Measurements from ENCODE around the gene CCDC47.

Gene CCDC47

DNA sequence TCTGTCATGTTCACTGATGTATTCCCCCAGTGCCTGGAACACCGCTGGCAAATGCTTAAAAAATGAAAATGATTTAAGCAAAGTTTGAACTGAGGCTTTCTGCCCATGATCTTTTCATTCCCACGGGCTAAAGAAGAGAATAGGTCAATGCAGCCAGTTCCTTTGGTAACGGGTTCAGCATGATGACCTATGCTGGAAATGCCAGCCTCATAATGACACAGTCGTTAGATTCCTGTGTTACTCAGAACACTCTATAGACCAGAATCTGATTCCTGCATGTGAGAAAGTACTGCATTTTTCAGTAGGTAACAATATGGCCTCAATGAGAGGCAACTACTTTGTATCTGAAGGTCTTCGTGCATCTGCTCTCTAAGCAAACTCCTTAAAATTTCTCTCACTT is 54.4 kb downstream of the CCDC47 start:
- Mint-ChIP-seq H3K4me3 (no peak overlapping the region), H3K27ac (no peak overlapping the region), H3K9me3 (no peaks in the 10 kb centered on the region), H3K36me3 (ENCODE audit: low read depth) (peaks cover 3% of the 10 kb centered on the region), H3K27me3 (no peaks in the 10 kb centered on the region), H3K4me1 (no peaks in the 10 kb centered on the region)
- DNase-seq (no peak), ATAC-seq (no peak)

- Mint-ChIP-seq H3K4me3 (no peak overlapping the region), H3K4me1 (no peaks in the 10 kb centered on the region), H3K36me3 (ENCODE audit: low read depth) (peaks cover 4% of the 10 kb centered on the region), H3K9me3 (no peaks in the 10 kb centered on the region), H3K27ac (peak overlapping the region; percentile 8), H3K27me3 (no peaks in the 10 kb centered on the region)
- ATAC-seq (no peak), DNase-seq (no peak)
Observed at GRCh38 chr17:63716426-63716825, 57.0 kb downstream of the CCDC47 start.

DNA sequence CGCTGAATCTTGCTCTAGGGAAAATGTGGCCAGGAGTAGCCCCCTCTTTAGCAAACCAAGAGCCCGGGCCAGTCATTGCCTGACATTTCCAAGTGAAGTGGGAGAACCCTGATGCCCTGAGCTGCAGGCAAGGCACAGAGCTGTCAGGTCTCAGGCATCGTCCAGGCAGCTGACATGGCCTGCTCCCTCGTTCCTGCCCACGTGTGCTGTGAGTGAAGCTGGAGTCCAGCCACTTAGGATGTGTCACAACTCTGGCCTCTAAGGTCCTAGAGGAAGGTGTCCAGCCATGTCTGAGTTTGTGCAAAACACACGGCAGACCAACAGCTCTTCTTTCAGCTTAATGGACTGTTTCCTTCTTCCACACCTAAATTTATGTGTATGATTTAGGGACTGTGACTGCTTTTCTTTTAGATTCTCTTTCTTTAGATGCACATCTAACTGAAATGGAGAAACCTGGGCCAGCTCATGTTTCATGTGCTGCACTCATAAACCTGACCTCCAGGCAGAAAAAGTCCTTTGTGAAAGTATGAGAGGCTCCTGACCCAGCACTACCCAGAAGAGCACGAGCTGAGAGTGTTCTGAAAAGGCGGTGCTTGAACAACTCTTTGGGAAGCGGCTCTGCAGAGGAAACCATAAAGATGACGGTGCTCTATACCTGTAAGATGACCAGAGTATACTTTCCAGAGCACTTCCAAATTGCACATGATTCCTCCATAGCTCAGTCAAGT is 58.7 kb downstream of the CCDC47 start:
- peaks cover 7% of the 10 kb centered on the region for H3K4me1 Mint-ChIP-seq
- peaks cover 4% of the 10 kb centered on the region for H3K36me3 Mint-ChIP-seq (ENCODE audit: low read depth)

DNA sequence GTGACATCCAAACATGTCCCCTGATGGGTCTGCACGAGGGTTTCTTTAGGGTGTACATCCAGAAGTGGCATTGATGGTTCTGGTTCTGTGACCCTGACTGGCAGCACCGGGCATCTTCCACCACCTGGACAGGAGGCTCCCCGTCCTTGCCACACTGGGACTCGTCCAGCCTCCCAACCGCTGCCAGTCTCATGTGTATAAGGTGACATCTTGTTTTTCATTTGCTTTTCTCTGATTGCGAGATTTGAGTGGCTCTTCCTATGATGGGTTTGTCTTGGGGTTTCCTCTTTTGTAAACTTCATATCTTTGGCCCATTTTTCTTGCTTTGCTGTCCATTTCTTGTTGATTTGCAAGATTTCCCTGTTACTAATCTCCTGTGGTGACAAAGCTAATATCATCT is 64.3 kb downstream of the CCDC47 start:
- peaks cover 24% of the 10 kb centered on the region for H3K36me3 Mint-ChIP-seq (ENCODE audit: low read depth)
- H3K27me3 Mint-ChIP-seq, result no peaks in the 10 kb centered on the region
- H3K4me3 Mint-ChIP-seq, result no peak overlapping the region
- DNase-seq (no peak), ATAC-seq (no peak)
- H3K9me3 Mint-ChIP-seq, result no peaks in the 10 kb centered on the region
- H3K27ac Mint-ChIP-seq, result peak overlapping the region; percentile 13
- H3K4me1 Mint-ChIP-seq, result peaks cover 58% of the 10 kb centered on the region

More for the DNA sequence above, 58.7 kb downstream of the CCDC47 start:
- ATAC-seq (no peak), DNase-seq (no peak)
- no peaks in the 10 kb centered on the region for H3K9me3 Mint-ChIP-seq
- H3K27ac Mint-ChIP-seq, result no peak overlapping the region
- no peaks in the 10 kb centered on the region for H3K27me3 Mint-ChIP-seq
- no peak overlapping the region for H3K4me3 Mint-ChIP-seq

GRCh38 chr17:63707151-63707550 is 66.2 kb downstream of the CCDC47 start:
- Mint-ChIP-seq H3K4me1 (peaks cover 78% of the 10 kb centered on the region), H3K27ac (peak overlapping the region; percentile 60), H3K27me3 (no peaks in the 10 kb centered on the region), H3K4me3 (no peak overlapping the region), H3K9me3 (no peaks in the 10 kb centered on the region), H3K36me3 (ENCODE audit: low read depth) (peaks cover 36% of the 10 kb centered on the region)
- no peak for DNase-seq
- no peak for ATAC-seq

GRCh38 chr17:63706336-63707082 is 66.9 kb downstream of the CCDC47 start:
- Mint-ChIP-seq H3K36me3 (ENCODE audit: low read depth) (peaks cover 39% of the 10 kb centered on the region), H3K27me3 (no peaks in the 10 kb centered on the region), H3K4me3 (no peak overlapping the region), H3K9me3 (no peaks in the 10 kb centered on the region), H3K27ac (peak overlapping the region; percentile 60), H3K4me1 (peaks cover 84% of the 10 kb centered on the region)
- ATAC-seq (no peak), DNase-seq (no peak)

DNA sequence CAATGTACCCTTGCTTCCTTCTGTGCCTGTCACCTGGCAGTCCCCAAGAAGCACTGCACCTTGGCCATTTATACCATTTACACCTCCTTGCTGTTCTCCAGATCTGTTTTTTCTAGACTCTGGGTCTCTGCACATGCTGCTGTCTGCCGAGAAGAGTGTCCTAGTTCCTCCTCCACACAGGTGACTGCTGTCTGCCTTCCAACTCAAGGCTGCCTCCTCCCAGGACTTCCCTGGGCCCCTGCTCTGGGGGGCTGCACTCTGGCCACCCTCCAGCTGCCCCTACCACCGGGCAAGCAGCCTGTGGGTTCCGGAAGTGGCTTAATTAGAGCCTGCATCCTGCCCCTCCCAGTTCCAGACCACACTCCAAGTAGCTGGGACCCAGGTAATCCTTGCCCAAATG is 67.7 kb downstream of the CCDC47 start:
- peaks cover 89% of the 10 kb centered on the region for H3K4me1 Mint-ChIP-seq
- peaks cover 40% of the 10 kb centered on the region for H3K36me3 Mint-ChIP-seq (ENCODE audit: low read depth)
- no peaks in the 10 kb centered on the region for H3K27me3 Mint-ChIP-seq
- peak overlapping the region; percentile 63 for H3K27ac Mint-ChIP-seq
- ATAC-seq (no peak), DNase-seq (no peak)
- no peaks in the 10 kb centered on the region for H3K9me3 Mint-ChIP-seq
- H3K4me3 Mint-ChIP-seq, result no peak overlapping the region

DNA sequence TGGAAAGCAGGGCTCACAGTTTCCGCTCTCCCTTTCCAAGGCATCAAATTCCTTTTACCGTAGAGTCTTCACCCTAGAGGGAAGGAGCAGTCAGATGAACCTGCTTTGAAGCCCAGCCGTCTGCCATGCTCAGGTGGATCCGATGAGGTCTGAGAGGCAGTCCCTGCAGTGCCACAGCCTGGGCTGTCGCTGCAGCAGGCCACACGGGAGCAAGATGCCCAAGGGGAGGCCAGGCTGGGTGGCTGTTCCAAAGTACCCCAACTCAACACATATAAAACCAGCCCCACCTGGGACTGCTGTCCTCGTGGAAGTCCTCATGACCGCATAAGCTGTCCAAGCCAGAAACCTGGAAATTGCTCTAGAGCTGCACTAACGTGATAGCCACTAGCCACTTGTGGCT is 68.6 kb downstream of the CCDC47 start:
- peaks cover 40% of the 10 kb centered on the region for H3K36me3 Mint-ChIP-seq (ENCODE audit: low read depth)
- no peak overlapping the region for H3K4me3 Mint-ChIP-seq
- no peaks in the 10 kb centered on the region for H3K9me3 Mint-ChIP-seq
- DNase-seq (no peak), ATAC-seq (no peak)
- no peaks in the 10 kb centered on the region for H3K27me3 Mint-ChIP-seq
- H3K4me1 Mint-ChIP-seq, result peaks cover 83% of the 10 kb centered on the region
- no peak overlapping the region for H3K27ac Mint-ChIP-seq

GRCh38 chr17:63704259-63704576 is 69.2 kb downstream of the CCDC47 start:
- Mint-ChIP-seq H3K27me3 (no peaks in the 10 kb centered on the region), H3K36me3 (ENCODE audit: low read depth) (peaks cover 35% of the 10 kb centered on the region), H3K4me1 (peaks cover 77% of the 10 kb centered on the region), H3K27ac (peak overlapping the region; percentile 33), H3K4me3 (peak overlapping the region; percentile 85), H3K9me3 (no peaks in the 10 kb centered on the region)
- ATAC-seq (no peak), DNase-seq (no peak)

- Mint-ChIP-seq H3K27me3 (no peaks in the 10 kb centered on the region), H3K4me3 (peak overlapping the region; percentile 85), H3K27ac (peak overlapping the region; percentile 95), H3K36me3 (ENCODE audit: low read depth) (peaks cover 30% of the 10 kb centered on the region), H3K9me3 (no peaks in the 10 kb centered on the region), H3K4me1 (peaks cover 72% of the 10 kb centered on the region)
- ATAC-seq (no peak), DNase-seq (no peak)
Observed at GRCh38 chr17:63703556-63704258, 69.7 kb downstream of the CCDC47 start.

GRCh38 chr17:63703029-63703428 is 70.4 kb downstream of the CCDC47 start:
- ATAC-seq (no peak), DNase-seq (no peak)
- peaks cover 30% of the 10 kb centered on the region for H3K36me3 Mint-ChIP-seq (ENCODE audit: low read depth)
- H3K27me3 Mint-ChIP-seq, result no peaks in the 10 kb centered on the region
- H3K4me1 Mint-ChIP-seq, result peaks cover 69% of the 10 kb centered on the region
- H3K4me3 Mint-ChIP-seq, result peak overlapping the region; percentile 85
- H3K27ac Mint-ChIP-seq, result peak overlapping the region; percentile 95
- no peaks in the 10 kb centered on the region for H3K9me3 Mint-ChIP-seq

DNA sequence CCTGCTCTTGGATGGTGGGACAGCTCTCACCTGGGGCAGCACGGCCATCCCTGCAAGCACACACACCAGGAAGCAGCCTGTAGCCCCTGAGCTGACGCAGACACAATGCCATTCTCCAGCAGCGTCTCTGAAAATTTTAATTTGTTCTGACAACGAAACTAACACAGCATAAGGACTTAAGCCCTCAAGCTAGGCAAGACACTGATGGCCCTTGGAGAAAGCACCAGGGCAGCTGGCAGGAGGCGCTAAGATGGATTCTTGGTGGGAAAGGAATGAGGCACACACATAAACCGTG is 70.7 kb downstream of the CCDC47 start:
- no peak for DNase-seq
- Mint-ChIP-seq H3K4me1 (peaks cover 70% of the 10 kb centered on the region), H3K27ac (peak overlapping the region; percentile 95), H3K27me3 (no peaks in the 10 kb centered on the region), H3K4me3 (peak overlapping the region; percentile 85), H3K36me3 (ENCODE audit: low read depth) (peaks cover 32% of the 10 kb centered on the region), H3K9me3 (no peaks in the 10 kb centered on the region)
- ATAC-seq, result no peak

DNA sequence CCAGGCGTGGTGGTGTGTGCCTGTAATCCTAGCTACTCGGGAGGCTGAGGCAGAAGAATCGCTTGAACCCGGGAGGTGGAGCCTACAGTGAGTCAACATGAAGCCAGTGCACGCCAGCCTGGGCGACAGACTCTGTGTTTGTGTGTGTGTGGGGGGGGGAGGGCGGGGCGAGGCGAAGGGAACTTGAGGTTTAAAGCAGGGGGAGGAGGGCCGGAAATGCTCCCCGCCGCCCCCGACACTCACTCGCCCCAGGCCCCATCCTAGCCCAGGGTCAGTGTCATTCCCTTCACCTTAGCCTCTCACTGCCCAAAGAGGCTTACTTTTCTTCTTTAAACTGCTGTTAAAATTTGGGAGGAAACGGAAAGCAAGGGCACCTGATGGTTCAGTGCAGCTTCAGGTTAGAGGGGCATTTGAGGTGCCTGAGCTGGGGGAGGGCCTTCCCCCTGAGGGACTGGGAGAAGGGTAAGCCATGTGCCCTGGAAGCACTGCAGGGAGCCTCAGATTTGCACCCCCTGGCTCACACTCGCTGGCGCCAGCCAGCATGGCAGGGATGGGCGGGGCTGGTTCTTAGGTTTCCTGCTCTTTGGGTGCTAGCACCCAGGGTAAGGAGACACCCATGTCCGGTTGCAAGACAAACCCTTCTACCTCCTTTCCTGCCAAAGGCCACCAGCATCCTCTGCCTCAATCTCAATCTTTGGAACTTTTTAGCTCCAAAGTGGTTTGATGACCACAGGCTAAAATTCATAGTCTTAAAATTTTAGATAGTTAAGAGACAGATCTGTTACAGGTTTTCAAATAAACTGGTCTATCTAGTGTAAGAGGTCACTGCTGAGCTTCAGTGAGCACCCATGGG is 71.3 kb downstream of the CCDC47 start:
- H3K4me3 Mint-ChIP-seq, result peak overlapping the region; percentile 85
- peak; percentile 74 for DNase-seq
- H3K27me3 Mint-ChIP-seq, result no peaks in the 10 kb centered on the region
- peak overlapping the region; percentile 95 for H3K27ac Mint-ChIP-seq
- peak; percentile 16 for ATAC-seq
- H3K9me3 Mint-ChIP-seq, result no peaks in the 10 kb centered on the region
- H3K36me3 Mint-ChIP-seq (ENCODE audit: low read depth), result peaks cover 34% of the 10 kb centered on the region
- H3K4me1 Mint-ChIP-seq, result peaks cover 70% of the 10 kb centered on the region

GRCh38 chr17:63701456-63701820 is 72.0 kb downstream of the CCDC47 start:
- no peaks in the 10 kb centered on the region for H3K9me3 Mint-ChIP-seq
- peaks cover 70% of the 10 kb centered on the region for H3K4me1 Mint-ChIP-seq
- DNase-seq (no peak), ATAC-seq (no peak)
- peak overlapping the region; percentile 95 for H3K27ac Mint-ChIP-seq
- peak overlapping the region; percentile 85 for H3K4me3 Mint-ChIP-seq
- peaks cover 39% of the 10 kb centered on the region for H3K36me3 Mint-ChIP-seq (ENCODE audit: low read depth)
- no peaks in the 10 kb centered on the region for H3K27me3 Mint-ChIP-seq

Data from activated naive CD8-positive, alpha-beta T cell treated with anti-CD3 and anti-CD28 coated beads, Interleukin-2, amount 50 U/mL, for 24 hours (primary cell).